Esophagus muscularis mucosa (tissue), 4 donors: ENCODE results near the gene EDC4. TPM values are rescaled to one million over a fixed set of nuclear protein-coding genes. Genes with fewer than 3 reads are reported as not detected.

Experiments
- DNase-seq: peaks from one replicate; pipeline ENCODE4 v3.0.0-alpha.2; 2017; ENCODE audit errors: extremely low spot score
- H3K27ac ChIP-seq, 4 donors: fragments of 200-600 bp; sonication (generic); replicated peaks in 1 of 4; 1 replicate in 3 of 4; 2 replicates in 1 of 4; pipeline ENCODE4 v1.5.1; 2016 to 2019; ENCODE audit warnings: mild to moderate bottlenecking in 1 of 4
- H3K27me3 ChIP-seq, 4 donors: fragments of 200-600 bp; sonication (generic); one replicate each; pipeline versions ENCODE4 v1.5.1 to v1.6.0; 2016 to 2019
- H3K36me3 ChIP-seq, 4 donors: fragments of 200-600 bp; sonication (generic); one replicate each; pipeline ENCODE4 v1.5.1; 2016 to 2019
- H3K4me1 ChIP-seq, 4 donors: fragments of 200-600 bp; sonication (generic); one replicate each; pipeline ENCODE4 v1.5.1; 2016 to 2019
- H3K4me3 ChIP-seq, 4 donors: fragments of 200-600 bp; sonication (generic); 1 replicate in 2 of 4; 2 replicates in 2 of 4; pipeline ENCODE4 v1.5.1; 2016 to 2019; ENCODE audit warnings: mild to moderate bottlenecking in 4 of 4, moderate library complexity in 1 of 4
- H3K9me3 ChIP-seq, 4 donors: fragments of 200-600 bp; sonication (generic); 1 replicate in 3 of 4; 2 replicates in 1 of 4; pipeline ENCODE4 v1.5.1; 2016 to 2019
- CTCF ChIP-seq, 3 experiments: fragments of 200-600 bp in 2 of 3; fragments of 450-650 bp in 1 of 3; sonication (generic) in 2 of 3; IDR thresholded peaks; one replicate each; pipeline ENCODE4 v1.5.1; 2017 to 2019; ENCODE audit warnings: antibody characterized with exemption in 3 of 3, mild to moderate bottlenecking in 2 of 3, moderate library complexity in 1 of 3
- EP300 ChIP-seq: sonication (generic); formaldehyde crosslinking; IDR thresholded peaks from one replicate; pipeline ENCODE4 v1.6.1; 2017; ENCODE audit warnings: antibody characterized with exemption
- POLR2A ChIP-seq: fragments of 450-650 bp; IDR thresholded peaks from one replicate; pipeline ENCODE4 v1.6.1; 2017; ENCODE audit warnings: antibody characterized with exemption, moderate library complexity, mild to moderate bottlenecking, low read depth
- POLR2AphosphoS5 ChIP-seq, 2 donors: sonication (generic); formaldehyde crosslinking; IDR thresholded peaks; one replicate each; pipeline ENCODE4 v1.6.1; 2017; ENCODE audit warnings: antibody characterized with exemption in 2 of 2
- WGBS: methylation state at CpG from one replicate; pipeline ENCODE4 v1.1.5; 2018; 5-methylcytosine and 5-hydroxymethylcytosine counted together
- intact Hi-C: fragments of 100-400 bp; cut with DNase I; formaldehyde crosslinking; loops from one replicate; pipeline ENCODE4 v1.15.1; 2023
- total RNA-seq, 4 donors: library from RNA; depleted of rRNA; stranded (reverse); fragments of >200 nt; gene quantifications; one replicate each; pipeline versions ENCODE4 v1.1.0 to v1.2.1, GENCODE V29; 2016

Gene EDC4
- total RNA-seq, 4 donors from 2014 or later = 49.9 to 70.9 (median 52.0) TPM

DNA sequence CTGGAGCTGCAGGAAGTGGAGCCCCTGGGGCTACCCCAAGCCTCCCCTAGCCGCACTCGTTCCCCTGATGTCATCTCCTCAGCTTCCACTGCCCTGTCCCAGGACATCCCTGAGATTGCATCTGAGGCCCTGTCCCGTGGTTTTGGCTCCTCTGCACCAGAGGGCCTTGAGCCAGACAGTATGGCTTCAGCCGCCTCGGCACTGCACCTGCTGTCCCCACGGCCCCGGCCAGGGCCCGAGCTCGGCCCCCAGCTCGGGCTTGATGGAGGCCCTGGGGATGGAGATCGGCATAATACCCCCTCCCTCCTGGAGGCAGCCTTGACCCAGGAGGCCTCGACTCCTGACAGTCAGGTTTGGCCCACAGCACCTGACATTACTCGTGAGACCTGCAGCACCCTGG lies 7.7 kb downstream of the EDC4 start:
- WGBS = 85% methylated on average over 5 of the region's 13 CpGs
- intact Hi-C loops = loop anchor here (5.0 kb wide), 1 partner anchor 162 kb away; no protein-coding TSS in a partner anchor
- H3K27ac ChIP-seq = no peak overlapping the region
- H3K4me3 ChIP-seq = no peak overlapping the region
- H3K36me3 ChIP-seq = peaks cover 74 to 94% (median 90%) of the 10 kb centered on the region in 4 donors
- TF ChIP-seq POLR2AphosphoS5 (IDR thresholded peaks at IDR 0.05) (no peak), POLR2A (no peak), EP300 (no peak), CTCF (IDR thresholded peaks at IDR 0.05) (no peak)
- H3K4me1 ChIP-seq = peaks cover 26 to 42% (median 35%) of the 10 kb centered on the region in 4 donors
- DNase-seq = no peak
- no peaks in the 10 kb centered on the region for H3K27me3 ChIP-seq
- H3K9me3 ChIP-seq = no peaks in the 10 kb centered on the region

DNA sequence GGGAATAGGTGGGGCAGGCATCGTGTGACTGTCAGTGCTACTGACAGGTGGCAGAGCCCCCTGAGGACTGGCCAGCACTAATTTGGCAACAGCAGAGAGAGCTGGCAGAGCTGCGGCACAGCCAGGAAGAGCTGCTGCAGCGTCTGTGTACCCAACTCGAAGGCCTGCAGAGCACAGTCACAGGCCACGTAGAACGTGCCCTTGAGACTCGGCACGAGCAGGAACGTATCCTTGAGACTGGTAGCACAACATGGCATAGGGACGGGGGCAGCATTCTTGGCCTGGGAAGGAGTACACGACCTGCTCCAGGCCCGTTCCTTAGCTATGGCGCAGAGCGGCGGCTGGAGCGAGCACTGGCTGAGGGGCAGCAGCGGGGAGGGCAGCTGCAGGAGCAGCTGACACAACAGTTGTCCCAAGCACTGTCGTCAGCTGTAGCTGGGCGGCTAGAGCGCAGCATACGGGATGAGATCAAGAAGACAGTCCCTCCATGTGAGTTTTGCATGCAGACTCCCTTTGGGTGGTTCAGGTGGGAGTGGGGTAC lies 8.8 kb downstream of the EDC4 start:
- Histone ChIP-seq H3K27me3 (no peaks in the 10 kb centered on the region), H3K36me3 (peaks cover 68 to 94% (median 85%) of the 10 kb centered on the region in 4 donors), H3K4me1 (peaks cover 19 to 42% (median 25%) of the 10 kb centered on the region in 4 donors), H3K4me3 (no peak overlapping the region), H3K27ac (no peak overlapping the region), H3K9me3 (no peaks in the 10 kb centered on the region)
- intact Hi-C loops = loop anchor here (2.0 to 5.0 kb wide), 2 partner anchors 47 to 161 kb away; no protein-coding TSS in a partner anchor
- WGBS = 89% methylated on average over 18 of the region's 21 CpGs
- TF ChIP-seq CTCF (IDR thresholded peaks at IDR 0.05) = no peak
- no peak for TF ChIP-seq POLR2A
- TF ChIP-seq EP300 = no peak
- no peak for TF ChIP-seq POLR2AphosphoS5 (IDR thresholded peaks at IDR 0.05)
- DNase-seq = no peak

DNA sequence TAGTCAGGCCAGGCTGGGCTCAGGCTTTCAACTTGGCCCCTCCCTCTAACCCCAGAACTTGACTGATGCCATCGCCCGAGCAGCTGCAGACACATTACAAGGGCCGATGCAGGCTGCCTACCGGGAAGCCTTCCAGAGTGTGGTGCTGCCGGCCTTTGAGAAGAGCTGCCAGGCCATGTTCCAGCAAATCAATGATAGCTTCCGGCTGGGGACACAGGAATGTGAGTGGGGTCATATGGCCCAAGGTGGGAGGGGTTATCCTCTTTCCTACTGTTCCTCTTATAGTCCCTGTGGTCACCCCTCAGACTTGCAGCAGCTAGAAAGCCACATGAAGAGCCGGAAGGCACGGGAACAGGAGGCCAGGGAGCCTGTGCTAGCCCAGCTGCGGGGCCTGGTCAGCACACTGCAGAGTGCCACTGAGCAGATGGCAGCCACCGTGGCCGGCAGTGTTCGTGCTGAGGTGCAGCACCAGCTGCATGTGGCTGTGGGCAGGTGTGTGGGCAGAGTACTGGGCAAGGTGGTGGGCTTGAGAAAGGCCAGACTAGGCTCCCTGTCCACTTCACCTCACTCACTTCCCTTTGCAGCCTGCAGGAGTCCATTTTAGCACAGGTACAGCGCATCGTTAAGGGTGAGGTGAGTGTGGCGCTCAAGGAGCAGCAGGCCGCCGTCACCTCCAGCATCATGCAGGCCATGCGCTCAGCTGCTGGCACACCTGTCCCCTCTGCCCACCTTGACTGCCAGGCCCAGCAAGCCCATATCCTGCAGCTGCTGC lies 9.7 kb downstream of the EDC4 start:
- 82% methylated on average over 12 of the region's 18 CpGs for WGBS
- TF ChIP-seq POLR2AphosphoS5 (IDR thresholded peaks at IDR 0.05) = no peak
- TF ChIP-seq POLR2A = no peak
- TF ChIP-seq CTCF (IDR thresholded peaks at IDR 0.05) = no peak
- TF ChIP-seq EP300 = no peak
- no peak overlapping the region for H3K27ac ChIP-seq

DNA sequence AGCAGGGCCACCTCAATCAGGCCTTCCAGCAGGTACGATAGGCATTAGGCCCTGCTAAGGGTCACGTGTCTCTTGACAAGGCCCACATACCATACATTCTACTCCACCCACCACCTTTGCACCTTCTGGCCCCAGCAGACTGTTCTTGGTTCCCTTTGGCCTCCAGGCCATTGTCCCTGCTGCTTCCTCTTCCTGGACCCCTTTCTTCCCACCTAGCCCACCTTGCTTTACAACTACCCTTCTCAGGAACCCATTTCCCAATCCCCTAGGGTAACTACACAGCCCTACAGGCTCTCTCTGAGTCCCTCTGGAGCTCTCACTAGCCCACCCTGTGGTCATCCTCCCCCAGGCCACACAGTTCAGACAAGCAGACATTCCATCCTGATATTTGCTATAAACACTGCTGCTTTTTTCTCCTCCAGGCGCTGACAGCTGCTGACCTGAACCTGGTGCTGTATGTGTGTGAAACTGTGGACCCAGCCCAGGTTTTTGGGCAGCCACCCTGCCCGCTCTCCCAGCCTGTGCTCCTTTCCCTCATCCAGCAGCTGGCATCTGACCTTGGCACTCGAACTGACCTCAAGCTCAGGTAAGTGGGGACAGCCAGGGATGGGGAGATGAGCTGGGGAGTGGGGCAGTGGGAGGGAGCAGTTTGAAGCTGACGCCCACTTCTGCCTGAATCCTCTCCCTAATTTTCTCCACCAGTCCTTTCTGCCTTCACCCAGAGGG lies 10.5 kb downstream of the EDC4 start:
- H3K4me3 ChIP-seq = no peak overlapping the region
- TF ChIP-seq POLR2AphosphoS5 (IDR thresholded peaks at IDR 0.05) (peak in 1 of 2 donors; percentile 1), EP300 (no peak)
- H3K27me3 ChIP-seq = no peaks in the 10 kb centered on the region
- WGBS = 69% methylated on average over 3 of the region's 6 CpGs
- intact Hi-C loops = loop anchor here (2.0 to 5.0 kb wide), 2 partner anchors 45 to 159 kb away; no protein-coding TSS in a partner anchor
- peaks cover 54 to 78% (median 69%) of the 10 kb centered on the region in 4 donors for H3K36me3 ChIP-seq
- H3K9me3 ChIP-seq = no peaks in the 10 kb centered on the region
- DNase-seq = no peak
- H3K27ac ChIP-seq = peak overlapping the region; percentile 71 to 83 (median 76)
- H3K4me1 ChIP-seq = peaks cover 19 to 42% (median 24%) of the 10 kb centered on the region in 4 donors

More for the DNA sequence above, 9.7 kb downstream of the EDC4 start:
- no peaks in the 10 kb centered on the region for H3K9me3 ChIP-seq
- peaks cover 61 to 86% (median 76%) of the 10 kb centered on the region in 4 donors for H3K36me3 ChIP-seq
- H3K4me3 ChIP-seq = no peak overlapping the region
- intact Hi-C loops = loop anchor here (2.0 to 5.0 kb wide), 2 partner anchors 46 to 160 kb away; no protein-coding TSS in a partner anchor
- peaks cover 19 to 42% (median 24%) of the 10 kb centered on the region in 4 donors for H3K4me1 ChIP-seq
- no peak for DNase-seq
- H3K27me3 ChIP-seq = no peaks in the 10 kb centered on the region

GRCh38 chr16:67883872-67884261 lies 11.0 kb downstream of the EDC4 start:
- H3K27me3 ChIP-seq = no peaks in the 10 kb centered on the region
- peaks cover 19 to 42% (median 24%) of the 10 kb centered on the region in 4 donors for H3K4me1 ChIP-seq
- 56% methylated on average over 10 of the region's 11 CpGs for WGBS
- no peaks in the 10 kb centered on the region for H3K9me3 ChIP-seq
- DNase-seq = no peak
- H3K36me3 ChIP-seq = peaks cover 48 to 72% (median 63%) of the 10 kb centered on the region in 4 donors
- no peak overlapping the region for H3K4me3 ChIP-seq
- intact Hi-C loops = loop anchor here (2.0 to 5.0 kb wide), 2 partner anchors 45 to 158 kb away; no protein-coding TSS in a partner anchor
- peak overlapping the region; percentile 71 to 83 (median 76) for H3K27ac ChIP-seq
- TF ChIP-seq EP300 = no peak
- peak; percentile 84 to 96 (median 85) for TF ChIP-seq CTCF (IDR thresholded peaks at IDR 0.05)
- no peak for TF ChIP-seq POLR2A
- TF ChIP-seq POLR2AphosphoS5 (IDR thresholded peaks at IDR 0.05) = peak in 1 of 2 donors; percentile 10
